Breast epithelium (tissue), 3 donors: ENCODE measurements around the gene ADCY2.

ENCODE experiments used
- CTCF ChIP-seq, 3 donors: fragments of 450-650 bp; IDR thresholded peaks; one replicate each; pipeline ENCODE4 v1.5.1; 2016 to 2017; ENCODE audit warnings: antibody characterized with exemption in 3 of 3, mild to moderate bottlenecking in 3 of 3, moderate library complexity in 3 of 3
- POLR2A ChIP-seq: fragments of 450-650 bp; IDR thresholded peaks from one replicate; pipeline ENCODE4 v1.6.1; 2016; ENCODE audit warnings: antibody characterized with exemption, mild to moderate bottlenecking, moderate library complexity

- TF ChIP-seq POLR2A (no peak), CTCF (IDR thresholded peaks at IDR 0.05) (no peak)
These were observed 19.1 kb upstream of the ADCY2 start for GRCh38 chr5:7376871-7377270.
